ENCODE results near the gene TRIO.
A peak's percentile ranks its signal among the peaks of the same experiment; 100 is the strongest.

The TRIO gene

DNA sequence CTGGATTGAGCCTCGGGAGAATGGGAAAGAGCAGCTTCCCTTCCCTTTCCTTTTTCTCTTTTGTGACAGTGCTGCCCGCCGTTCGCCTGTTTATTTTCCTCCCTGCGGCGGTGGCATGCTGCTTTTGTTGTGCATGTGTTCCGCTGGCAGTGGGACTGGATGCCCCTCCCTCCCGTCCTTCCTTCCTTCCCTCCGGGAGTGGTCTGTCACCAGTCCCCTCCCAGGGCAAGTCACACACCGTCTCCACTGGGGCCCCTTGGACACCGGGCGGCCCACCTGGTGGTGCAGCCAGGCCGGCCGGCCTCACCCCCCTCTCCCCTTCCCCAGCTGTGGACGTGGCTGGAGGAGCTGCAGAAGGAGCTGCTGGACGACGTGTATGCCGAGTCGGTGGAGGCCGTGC is 214.7 kb downstream of the TRIO start:
- Mint-ChIP-seq H3K27ac (no peak overlapping the region), H3K36me3 (ENCODE audit: low read depth) (no peaks in the 10 kb centered on the region), H3K4me1 (ENCODE audit: low read depth) (no peaks in the 10 kb centered on the region), H3K27me3 (ENCODE audit: low read depth) (peaks cover 6% of the 10 kb centered on the region), H3K9me3 (no peaks in the 10 kb centered on the region), H3K4me3 (no peak overlapping the region)

DNA sequence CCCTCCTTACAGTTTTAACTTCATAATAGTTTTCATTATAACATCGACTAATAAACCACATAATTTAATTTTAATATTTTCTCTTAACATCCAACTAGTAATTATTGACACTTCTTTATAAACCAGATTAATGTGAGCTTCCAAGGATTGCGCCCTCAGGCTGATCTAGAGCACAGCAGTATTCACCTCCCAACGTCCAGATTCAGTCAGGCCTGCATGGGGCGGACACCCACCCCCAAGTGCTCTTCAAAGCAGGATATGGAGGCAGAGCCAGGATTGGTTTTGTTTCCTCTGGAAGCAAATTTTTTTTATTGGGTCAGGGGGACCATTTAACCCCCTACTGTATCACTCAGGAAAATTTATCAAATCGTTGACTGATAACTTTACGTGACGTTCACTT is 215.4 kb downstream of the TRIO start:
- no peak overlapping the region for H3K27ac Mint-ChIP-seq
- H3K36me3 Mint-ChIP-seq (ENCODE audit: low read depth): no peaks in the 10 kb centered on the region
- H3K27me3 Mint-ChIP-seq (ENCODE audit: low read depth): peaks cover 6% of the 10 kb centered on the region
- no peak overlapping the region for H3K4me3 Mint-ChIP-seq
- no peaks in the 10 kb centered on the region for H3K9me3 Mint-ChIP-seq
- no peaks in the 10 kb centered on the region for H3K4me1 Mint-ChIP-seq (ENCODE audit: low read depth)

DNA sequence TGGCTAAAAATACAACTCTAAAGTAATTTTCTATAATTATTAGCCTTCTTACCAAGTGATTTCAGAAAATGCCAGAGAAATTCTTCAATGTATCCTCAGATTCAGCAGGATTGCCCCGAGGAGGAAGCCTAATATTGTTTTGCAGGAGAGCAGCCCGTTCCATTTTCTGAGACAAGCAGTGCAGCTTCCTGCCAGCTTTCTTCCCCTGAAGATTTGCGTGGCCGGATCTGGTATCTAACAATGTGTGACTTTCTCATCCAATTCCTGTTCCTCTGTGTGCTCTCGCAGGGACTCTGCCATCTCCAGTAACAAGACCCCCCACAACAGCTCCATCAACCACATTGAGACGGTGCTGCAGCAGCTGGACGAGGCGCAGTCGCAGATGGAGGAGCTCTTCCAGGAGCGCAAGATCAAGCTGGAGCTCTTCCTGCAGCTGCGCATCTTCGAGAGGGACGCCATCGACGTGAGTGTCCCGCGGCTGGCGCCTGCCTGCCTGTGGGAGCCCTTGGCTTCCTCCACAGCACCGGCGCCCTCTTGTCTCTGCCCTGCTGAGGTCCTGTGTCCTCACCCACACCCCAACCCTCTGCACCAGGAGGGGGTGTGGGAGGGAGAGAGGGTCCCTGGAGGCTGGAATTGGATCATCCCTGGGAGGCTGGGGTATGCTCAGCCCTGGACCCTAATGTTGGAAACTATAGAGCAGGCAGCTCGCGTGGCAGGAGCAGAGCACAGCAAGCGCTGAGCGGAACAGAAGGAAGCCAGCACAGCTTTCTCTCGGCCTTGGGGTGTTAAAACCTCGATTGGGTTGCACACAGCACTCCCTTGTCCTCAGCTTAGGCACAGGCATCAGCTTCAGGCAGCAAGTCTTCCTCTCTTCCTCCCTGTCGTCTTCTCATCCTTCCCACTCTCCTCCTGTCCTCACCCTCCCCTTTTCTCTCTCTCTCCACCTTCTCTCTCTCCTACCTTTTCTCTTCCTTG is 216.2 kb downstream of the TRIO start:
- no peaks in the 10 kb centered on the region for H3K9me3 Mint-ChIP-seq
- H3K36me3 Mint-ChIP-seq (ENCODE audit: low read depth): no peaks in the 10 kb centered on the region
- peaks cover 6% of the 10 kb centered on the region for H3K27me3 Mint-ChIP-seq (ENCODE audit: low read depth)
- H3K4me3 Mint-ChIP-seq: no peak overlapping the region
- H3K27ac Mint-ChIP-seq: no peak overlapping the region
- peaks cover 2% of the 10 kb centered on the region for H3K4me1 Mint-ChIP-seq (ENCODE audit: low read depth)

DNA sequence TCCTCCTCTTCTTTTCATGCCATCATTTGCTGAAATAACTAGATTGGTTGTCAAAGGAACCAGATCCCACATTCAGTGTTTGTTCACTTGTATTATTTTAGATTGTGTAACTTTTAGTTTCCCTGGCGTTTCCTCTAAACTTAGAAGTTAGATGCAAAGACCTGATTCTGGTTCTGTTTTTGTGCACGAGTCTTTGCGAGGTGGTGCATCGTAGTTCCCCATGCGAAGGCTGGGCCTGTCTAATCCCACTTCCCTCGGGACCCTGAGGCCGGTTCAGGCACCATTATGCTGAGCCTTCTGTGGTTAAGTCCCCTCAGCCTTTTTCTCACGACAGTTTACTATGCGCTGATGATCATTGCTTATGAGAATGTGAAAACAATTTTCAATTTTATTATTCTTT is 219.3 kb downstream of the TRIO start:
- Mint-ChIP-seq H3K27ac (no peak overlapping the region), H3K4me3 (no peak overlapping the region), H3K4me1 (ENCODE audit: low read depth) (peaks cover 31% of the 10 kb centered on the region), H3K36me3 (ENCODE audit: low read depth) (peaks cover 1% of the 10 kb centered on the region), H3K27me3 (ENCODE audit: low read depth) (no peaks in the 10 kb centered on the region), H3K9me3 (no peaks in the 10 kb centered on the region)

DNA sequence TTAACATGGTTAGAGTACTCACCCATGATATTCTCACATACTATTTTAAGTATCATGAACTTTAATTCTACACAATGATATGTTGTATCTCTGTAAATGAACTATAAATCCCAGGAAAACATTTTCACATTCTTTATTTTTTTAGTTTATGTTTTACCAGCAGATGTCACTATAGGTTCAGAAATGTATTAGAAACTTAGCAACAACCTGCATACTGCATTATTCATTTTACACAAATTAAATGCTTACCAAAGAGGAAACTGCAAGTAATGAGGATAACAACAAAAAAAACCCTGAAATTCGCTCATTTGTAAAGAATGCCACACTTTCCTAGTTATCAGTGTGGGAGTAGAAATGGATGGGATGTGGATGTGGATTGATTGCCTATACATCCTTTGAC is 221.0 kb downstream of the TRIO start:
- Mint-ChIP-seq H3K27me3 (ENCODE audit: low read depth) (no peaks in the 10 kb centered on the region), H3K4me3 (no peak overlapping the region), H3K36me3 (ENCODE audit: low read depth) (peaks cover 1% of the 10 kb centered on the region), H3K27ac (no peak overlapping the region), H3K4me1 (ENCODE audit: low read depth) (peaks cover 39% of the 10 kb centered on the region), H3K9me3 (no peaks in the 10 kb centered on the region)

DNA sequence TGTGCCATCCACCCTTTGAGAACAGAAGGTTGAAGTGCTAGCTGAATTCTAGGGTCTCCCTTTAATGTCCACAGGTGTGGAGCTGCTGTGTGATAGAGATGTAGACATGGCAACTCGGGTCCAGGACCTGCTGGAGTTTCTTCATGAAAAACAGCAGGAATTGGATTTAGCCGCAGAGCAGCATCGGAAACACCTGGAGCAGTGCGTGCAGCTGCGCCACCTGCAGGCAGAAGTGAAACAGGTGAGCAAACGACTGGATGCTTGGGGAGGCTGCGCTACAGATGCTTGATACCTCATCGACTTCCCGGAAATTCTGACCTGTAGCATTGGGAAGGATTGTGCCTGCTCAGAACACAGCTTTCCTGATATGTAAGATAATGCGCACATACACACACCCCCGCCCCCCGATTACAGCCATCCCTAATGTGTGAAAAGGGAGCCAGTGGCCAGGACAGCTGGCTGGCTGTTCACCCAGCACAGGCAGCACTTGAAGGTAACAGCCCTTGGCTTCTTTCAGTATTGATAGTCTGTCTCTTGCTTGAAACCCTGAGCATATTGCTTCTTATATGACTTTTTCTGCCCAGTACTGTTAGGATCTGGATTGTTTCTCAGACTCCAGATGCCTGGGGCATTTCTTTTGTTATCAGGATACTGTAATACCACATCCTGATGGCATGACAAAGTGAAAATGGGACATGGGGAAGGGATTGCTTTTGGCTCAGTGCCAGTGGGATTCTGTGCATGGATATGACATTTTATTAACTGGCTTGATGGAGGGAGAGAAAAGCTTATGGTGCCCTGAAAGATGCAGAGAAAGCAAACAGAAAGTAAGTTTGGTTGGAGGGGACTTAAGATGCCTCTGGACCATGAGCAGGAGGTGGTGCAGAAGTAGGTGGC is 221.7 kb downstream of the TRIO start:
- H3K27ac Mint-ChIP-seq: peak overlapping the region; percentile 78
- H3K4me3 Mint-ChIP-seq: peak overlapping the region; percentile 9
- peaks cover 40% of the 10 kb centered on the region for H3K4me1 Mint-ChIP-seq (ENCODE audit: low read depth)

DNA sequence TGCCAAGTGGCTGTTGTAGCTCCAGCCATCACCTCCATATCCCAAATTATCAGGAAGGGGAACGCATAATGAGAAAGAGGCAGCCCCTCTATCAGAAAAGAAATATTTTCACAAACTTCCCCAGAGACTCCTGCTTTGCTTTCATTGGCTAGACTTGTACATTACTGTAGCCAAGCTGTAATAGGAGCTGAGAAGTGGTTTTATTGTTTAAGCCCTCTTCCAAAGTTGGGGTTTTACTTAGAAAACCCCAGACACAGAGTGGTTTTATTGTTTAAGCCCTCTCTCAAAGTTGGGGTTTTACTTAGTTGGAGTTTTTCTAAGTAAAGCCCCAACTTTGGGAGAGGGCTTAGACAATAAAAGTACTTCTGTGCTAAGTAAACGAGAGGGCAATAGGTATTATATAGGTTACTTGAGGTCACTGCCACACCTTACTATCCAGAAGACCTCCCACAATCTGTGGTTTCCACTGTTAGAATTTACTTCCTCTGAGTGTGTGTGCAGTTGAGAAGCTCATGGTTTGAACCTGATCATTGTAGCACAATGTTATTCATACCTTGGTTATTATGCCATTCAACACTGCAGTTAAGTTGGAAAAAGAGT is 222.8 kb downstream of the TRIO start:
- no peaks in the 10 kb centered on the region for H3K27me3 Mint-ChIP-seq (ENCODE audit: low read depth)
- peak overlapping the region; percentile 92 for H3K27ac Mint-ChIP-seq
- no peaks in the 10 kb centered on the region for H3K9me3 Mint-ChIP-seq
- peaks cover 40% of the 10 kb centered on the region for H3K4me1 Mint-ChIP-seq (ENCODE audit: low read depth)
- H3K36me3 Mint-ChIP-seq (ENCODE audit: low read depth): peaks cover 1% of the 10 kb centered on the region
- H3K4me3 Mint-ChIP-seq: peak overlapping the region; percentile 82

More for the DNA sequence above, 221.7 kb downstream of the TRIO start:
- H3K27me3 Mint-ChIP-seq (ENCODE audit: low read depth): no peaks in the 10 kb centered on the region
- H3K36me3 Mint-ChIP-seq (ENCODE audit: low read depth): peaks cover 1% of the 10 kb centered on the region
- no peaks in the 10 kb centered on the region for H3K9me3 Mint-ChIP-seq

DNA sequence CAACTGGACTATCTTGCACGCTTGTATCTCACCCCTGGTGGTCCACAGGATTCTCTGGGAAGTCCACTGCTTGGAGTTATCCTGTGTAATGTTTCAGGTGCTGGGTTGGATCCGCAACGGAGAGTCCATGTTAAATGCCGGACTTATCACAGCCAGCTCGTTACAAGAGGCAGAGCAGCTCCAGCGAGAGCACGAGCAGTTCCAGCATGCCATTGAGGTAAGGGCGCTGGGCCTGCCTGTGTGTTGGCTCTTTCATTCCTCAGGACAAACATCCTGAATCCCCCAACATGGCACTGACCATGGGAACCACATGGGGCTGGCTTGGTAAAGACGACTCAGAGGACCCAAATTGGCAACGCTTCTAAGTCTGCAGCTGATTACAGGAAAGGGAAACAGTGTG is 223.6 kb downstream of the TRIO start:
- peaks cover 40% of the 10 kb centered on the region for H3K4me1 Mint-ChIP-seq (ENCODE audit: low read depth)
- peaks cover 1% of the 10 kb centered on the region for H3K36me3 Mint-ChIP-seq (ENCODE audit: low read depth)
- H3K27me3 Mint-ChIP-seq (ENCODE audit: low read depth): no peaks in the 10 kb centered on the region
- H3K9me3 Mint-ChIP-seq: no peaks in the 10 kb centered on the region
- H3K4me3 Mint-ChIP-seq: no peak overlapping the region
- H3K27ac Mint-ChIP-seq: no peak overlapping the region

DNA sequence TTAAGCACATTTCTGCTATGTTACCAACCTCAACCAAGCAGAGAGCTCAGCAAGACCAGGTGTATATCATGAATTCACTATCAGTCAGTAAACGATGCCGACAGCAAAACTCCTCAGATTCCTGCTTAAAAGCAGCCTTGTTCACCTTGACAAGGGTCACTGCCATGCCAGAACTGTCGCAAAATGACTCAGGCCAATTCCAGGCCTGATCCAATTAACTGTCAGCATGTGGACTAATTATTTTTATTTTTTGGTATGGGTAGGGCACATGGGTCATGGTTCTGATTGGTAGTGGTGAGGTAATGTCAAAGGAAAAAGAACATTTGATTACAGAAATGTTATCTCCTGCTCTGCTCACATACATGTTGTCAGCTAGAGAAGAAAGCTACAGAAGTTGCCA is 224.2 kb downstream of the TRIO start:
- H3K9me3 Mint-ChIP-seq: no peaks in the 10 kb centered on the region
- H3K36me3 Mint-ChIP-seq (ENCODE audit: low read depth): peaks cover 1% of the 10 kb centered on the region
- no peaks in the 10 kb centered on the region for H3K27me3 Mint-ChIP-seq (ENCODE audit: low read depth)
- no peak overlapping the region for H3K27ac Mint-ChIP-seq
- no peak overlapping the region for H3K4me3 Mint-ChIP-seq
- H3K4me1 Mint-ChIP-seq (ENCODE audit: low read depth): peaks cover 40% of the 10 kb centered on the region

DNA sequence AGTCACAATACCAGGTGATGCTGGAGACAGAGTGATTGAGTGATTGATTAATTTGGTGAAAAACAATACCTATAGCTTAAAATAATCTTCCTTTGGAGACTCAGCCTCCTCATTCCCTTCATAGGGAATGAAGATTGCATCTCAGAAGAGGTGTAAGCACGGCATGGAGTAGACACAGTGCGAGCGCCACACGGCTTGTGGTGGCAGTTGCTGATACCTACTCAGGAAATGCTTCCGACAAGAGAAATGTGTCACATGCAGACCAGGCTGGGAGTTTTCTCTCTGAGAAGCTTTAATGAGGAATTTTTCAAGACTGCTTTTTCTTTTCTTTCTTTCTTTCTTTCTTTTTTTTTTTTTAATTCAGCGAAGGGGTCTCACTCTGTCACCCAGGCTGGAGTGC is 226.6 kb downstream of the TRIO start:
- Mint-ChIP-seq H3K36me3 (ENCODE audit: low read depth) (peaks cover 1% of the 10 kb centered on the region), H3K4me3 (no peak overlapping the region), H3K4me1 (ENCODE audit: low read depth) (peaks cover 34% of the 10 kb centered on the region), H3K27me3 (ENCODE audit: low read depth) (no peaks in the 10 kb centered on the region), H3K27ac (no peak overlapping the region), H3K9me3 (no peaks in the 10 kb centered on the region)

DNA sequence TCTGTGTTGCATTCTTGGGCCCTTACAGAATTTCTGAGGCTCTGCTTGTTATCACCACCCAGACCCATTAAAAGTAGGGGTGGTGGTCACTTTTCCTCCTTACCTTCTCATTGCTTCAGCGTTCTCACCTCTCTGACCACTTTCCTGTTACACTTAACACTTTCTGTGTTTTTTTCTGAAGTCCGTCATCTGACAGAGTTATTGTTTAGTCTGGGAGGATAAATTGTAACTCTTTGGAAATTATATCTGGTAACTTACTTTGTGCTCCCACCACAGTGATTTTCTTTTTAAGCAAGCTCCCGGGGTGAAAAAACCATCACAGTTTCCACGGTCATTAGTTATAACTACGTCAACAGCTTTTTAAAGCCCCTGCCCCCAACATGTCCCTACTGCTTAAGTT is 227.2 kb downstream of the TRIO start:
- Mint-ChIP-seq H3K9me3 (no peaks in the 10 kb centered on the region), H3K27ac (no peak overlapping the region), H3K27me3 (ENCODE audit: low read depth) (no peaks in the 10 kb centered on the region), H3K4me1 (ENCODE audit: low read depth) (peaks cover 28% of the 10 kb centered on the region), H3K4me3 (no peak overlapping the region), H3K36me3 (ENCODE audit: low read depth) (peaks cover 1% of the 10 kb centered on the region)

DNA sequence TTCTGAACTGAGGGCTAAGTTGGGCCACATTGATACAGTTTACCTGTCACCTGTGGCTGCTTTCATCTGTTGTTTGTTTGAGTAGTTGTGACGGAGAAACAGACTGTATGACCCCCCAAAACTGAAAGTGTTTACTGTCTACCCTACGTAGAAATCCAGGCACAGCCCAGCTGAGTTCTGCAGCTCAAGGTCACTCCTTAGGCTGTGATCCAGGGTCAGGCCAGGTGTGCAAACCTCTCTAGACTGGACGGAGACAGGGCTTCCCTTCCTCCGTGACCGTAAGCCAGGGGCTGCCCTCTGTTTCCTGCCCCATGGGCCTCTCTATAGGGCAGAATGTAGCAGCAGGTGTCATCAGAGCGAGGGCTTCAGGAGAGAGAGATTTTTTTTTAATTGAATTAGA is 230.5 kb downstream of the TRIO start:
- H3K4me1 Mint-ChIP-seq (ENCODE audit: low read depth): peaks cover 4% of the 10 kb centered on the region
- no peaks in the 10 kb centered on the region for H3K9me3 Mint-ChIP-seq
- H3K27ac Mint-ChIP-seq: no peak overlapping the region
- H3K36me3 Mint-ChIP-seq (ENCODE audit: low read depth): no peaks in the 10 kb centered on the region
- H3K27me3 Mint-ChIP-seq (ENCODE audit: low read depth): peaks cover 9% of the 10 kb centered on the region
- no peak overlapping the region for H3K4me3 Mint-ChIP-seq

DNA sequence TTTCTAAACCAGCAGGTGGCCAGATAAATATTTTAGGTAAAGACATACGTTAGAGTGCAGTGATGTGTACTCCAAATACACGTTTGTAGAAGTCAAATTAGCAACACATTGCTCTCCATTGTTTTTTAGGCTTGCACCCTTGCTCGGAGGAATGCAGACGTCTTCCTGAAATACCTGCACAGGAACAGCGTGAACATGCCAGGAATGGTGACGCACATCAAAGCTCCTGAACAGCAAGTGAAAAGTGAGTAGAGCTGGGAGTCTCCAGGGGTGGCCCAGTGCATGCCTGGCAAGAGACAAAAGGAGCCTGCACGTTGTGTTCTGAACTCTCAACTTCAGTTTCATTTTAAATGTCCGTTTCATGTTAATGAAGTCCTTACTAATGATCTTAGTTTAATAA is 231.0 kb downstream of the TRIO start:
- Mint-ChIP-seq H3K4me3 (no peak overlapping the region), H3K36me3 (ENCODE audit: low read depth) (no peaks in the 10 kb centered on the region), H3K27me3 (ENCODE audit: low read depth) (peaks cover 9% of the 10 kb centered on the region), H3K27ac (no peak overlapping the region), H3K9me3 (no peaks in the 10 kb centered on the region), H3K4me1 (ENCODE audit: low read depth) (peaks cover 1% of the 10 kb centered on the region)

DNA sequence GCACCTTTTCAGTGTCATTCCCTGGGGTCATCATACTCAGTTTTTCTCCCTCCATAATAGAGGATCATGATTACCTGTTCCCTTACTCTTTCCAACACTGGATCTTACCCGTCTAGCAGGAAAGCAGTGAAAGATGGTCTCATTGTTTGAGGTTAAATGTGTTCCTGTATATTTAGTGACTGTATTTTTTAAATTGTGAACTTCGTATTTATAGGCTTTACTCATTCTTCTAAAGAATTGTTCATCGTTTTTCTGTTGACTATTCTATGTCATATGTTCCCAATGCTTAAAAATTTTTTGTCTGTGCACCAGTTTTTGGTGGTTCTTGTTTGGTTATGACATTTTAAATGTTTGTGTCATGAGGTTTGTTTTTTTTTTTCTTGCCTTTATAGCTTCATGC is 233.6 kb downstream of the TRIO start:
- H3K9me3 Mint-ChIP-seq: no peaks in the 10 kb centered on the region
- H3K4me3 Mint-ChIP-seq: no peak overlapping the region
- no peak overlapping the region for H3K27ac Mint-ChIP-seq
- no peaks in the 10 kb centered on the region for H3K4me1 Mint-ChIP-seq (ENCODE audit: low read depth)
- H3K27me3 Mint-ChIP-seq (ENCODE audit: low read depth): peaks cover 12% of the 10 kb centered on the region
- no peaks in the 10 kb centered on the region for H3K36me3 Mint-ChIP-seq (ENCODE audit: low read depth)
